ENCODE measurements around the gene PGAM1.

GRCh38 chr10:97474918-97475317 is 48.9 kb downstream of the PGAM1 start:
- TF ChIP-seq CTCF (IDR thresholded peaks at IDR 0.05; ENCODE audit: low read depth, low read length) (no peak), POLR2A (IDR thresholded peaks at IDR 0.05; ENCODE audit: extremely low read depth, insufficient read length) (no peak), MYC (IDR thresholded peaks at IDR 0.05; ENCODE audit: low read depth, low read length) (no peak), MAX (IDR thresholded peaks at IDR 0.05; ENCODE audit: low read depth, low read length) (no peak)
